Measurements from ENCODE around the gene SSBP1. TPM values are rescaled to one million over a fixed set of nuclear protein-coding genes. Genes with fewer than 3 reads are reported as not detected.

SSBP1 gene
- total RNA-seq, 6 donors from 2014 or later: 30.2 to 114 (median 66.8) TPM

DNA sequence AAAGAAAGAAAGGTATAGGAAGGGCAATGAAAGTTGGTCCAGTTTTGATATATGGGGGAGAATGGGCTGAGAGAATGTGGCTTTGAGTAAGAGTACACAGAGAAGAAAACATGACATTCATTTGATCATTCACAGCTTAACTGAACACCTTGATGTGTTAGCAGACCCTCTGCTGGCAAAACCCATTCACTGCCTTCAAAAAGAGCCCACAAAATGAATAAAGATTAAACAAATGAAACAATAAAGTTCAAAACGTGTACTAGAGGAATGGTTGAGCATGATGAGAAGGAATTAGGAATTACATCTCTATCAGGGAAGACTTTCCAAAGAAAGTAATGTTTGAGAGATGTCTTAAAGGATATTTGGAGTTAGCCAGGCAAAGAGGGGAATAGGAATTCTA, 27.9 kb upstream of the SSBP1 start:
- no peaks in the 10 kb centered on the region for H3K27me3 ChIP-seq
- H3K36me3 ChIP-seq: no peaks in the 10 kb centered on the region
- no peak overlapping the region for H3K4me3 ChIP-seq
- WGBS, 2 donors: 13 to 35% methylated on average over 1 of the region's 1 CpG
- no peaks in the 10 kb centered on the region for H3K9me3 ChIP-seq
- no peak for DNase-seq
- H3K4me1 ChIP-seq: no peaks in the 10 kb centered on the region
- ATAC-seq (ENCODE audit: low FRiP score in 2 of 2): no peak
- no peak overlapping the region for H3K27ac ChIP-seq
- TF ChIP-seq, protein P1, sequence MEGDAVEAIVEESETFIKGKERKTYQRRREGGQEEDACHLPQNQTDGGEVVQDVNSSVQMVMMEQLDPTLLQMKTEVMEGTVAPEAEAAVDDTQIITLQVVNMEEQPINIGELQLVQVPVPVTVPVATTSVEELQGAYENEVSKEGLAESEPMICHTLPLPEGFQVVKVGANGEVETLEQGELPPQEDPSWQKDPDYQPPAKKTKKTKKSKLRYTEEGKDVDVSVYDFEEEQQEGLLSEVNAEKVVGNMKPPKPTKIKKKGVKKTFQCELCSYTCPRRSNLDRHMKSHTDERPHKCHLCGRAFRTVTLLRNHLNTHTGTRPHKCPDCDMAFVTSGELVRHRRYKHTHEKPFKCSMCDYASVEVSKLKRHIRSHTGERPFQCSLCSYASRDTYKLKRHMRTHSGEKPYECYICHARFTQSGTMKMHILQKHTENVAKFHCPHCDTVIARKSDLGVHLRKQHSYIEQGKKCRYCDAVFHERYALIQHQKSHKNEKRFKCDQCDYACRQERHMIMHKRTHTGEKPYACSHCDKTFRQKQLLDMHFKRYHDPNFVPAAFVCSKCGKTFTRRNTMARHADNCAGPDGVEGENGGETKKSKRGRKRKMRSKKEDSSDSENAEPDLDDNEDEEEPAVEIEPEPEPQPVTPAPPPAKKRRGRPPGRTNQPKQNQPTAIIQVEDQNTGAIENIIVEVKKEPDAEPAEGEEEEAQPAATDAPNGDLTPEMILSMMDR (IDR thresholded peaks at IDR 0.05): no peak
- TF ChIP-seq POLR2AphosphoS5 (IDR thresholded peaks at IDR 0.05) (no peak), EP300 (IDR thresholded peaks at IDR 0.05) (no peak), POLR2A (IDR thresholded peaks at IDR 0.05) (no peak)

DNA sequence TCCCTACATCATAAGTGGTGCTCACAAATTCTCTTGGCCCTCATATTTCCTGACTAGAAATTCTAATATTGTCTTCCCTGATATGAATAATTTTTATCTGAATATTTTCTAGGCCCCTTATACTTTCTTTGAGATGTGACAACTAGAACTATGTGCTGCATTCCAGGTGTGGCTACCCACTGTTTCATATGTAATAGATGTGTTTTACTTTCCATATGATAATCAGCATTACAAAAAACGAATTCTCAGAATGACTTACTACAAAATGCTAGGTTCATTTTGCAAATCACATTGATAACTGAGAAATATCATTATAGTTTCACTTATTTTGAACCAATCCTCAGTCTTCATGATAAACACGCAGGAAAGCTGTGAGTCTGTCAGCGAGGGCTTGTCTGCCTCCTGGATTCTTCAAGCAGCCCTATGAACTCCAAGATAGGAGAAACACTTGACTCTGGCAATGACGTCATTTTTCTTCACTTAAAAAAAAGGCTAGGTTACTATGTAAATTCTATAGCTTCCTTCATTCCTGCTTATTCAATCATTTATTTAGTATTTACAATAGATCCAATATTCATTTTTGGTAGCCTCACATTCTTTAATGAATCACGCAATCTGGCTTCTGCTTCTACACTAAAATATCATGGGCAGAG, 25.4 kb upstream of the SSBP1 start:
- Histone ChIP-seq H3K4me3 (no peak overlapping the region), H3K36me3 (no peaks in the 10 kb centered on the region), H3K27me3 (no peaks in the 10 kb centered on the region), H3K27ac (no peak overlapping the region), H3K4me1 (no peaks in the 10 kb centered on the region), H3K9me3 (no peaks in the 10 kb centered on the region)
- TF ChIP-seq EP300 (IDR thresholded peaks at IDR 0.05) (no peak), POLR2A (IDR thresholded peaks at IDR 0.05) (no peak), POLR2AphosphoS5 (IDR thresholded peaks at IDR 0.05) (no peak)
- TF ChIP-seq, protein P1 (IDR thresholded peaks at IDR 0.05): no peak
- DNase-seq (no peak), ATAC-seq (ENCODE audit: low FRiP score in 2 of 2) (no peak)
- 84 to 88% methylated on average over 5 of the region's 5 CpGs for WGBS, 2 donors

DNA sequence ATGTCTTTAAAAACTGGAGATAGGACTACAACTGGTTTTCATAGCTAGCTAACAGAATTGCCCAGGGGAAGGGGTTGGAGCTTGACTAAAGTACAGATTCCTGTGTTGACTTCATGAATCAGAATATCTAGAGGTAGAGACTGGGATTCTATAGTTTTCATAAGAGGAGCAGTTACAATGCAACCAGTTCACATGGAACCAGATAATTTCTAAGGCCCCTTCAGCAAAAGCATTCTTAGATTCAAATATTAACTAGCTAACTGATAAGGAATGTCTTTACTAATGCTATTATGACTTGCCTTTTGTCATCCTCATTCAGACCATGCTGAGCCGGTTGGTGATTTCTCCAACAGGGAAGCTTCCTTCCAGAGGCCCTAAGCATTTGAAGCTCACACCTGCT, 24.3 kb upstream of the SSBP1 start:
- DNase-seq: no peak
- H3K27ac ChIP-seq: no peak overlapping the region
- TF ChIP-seq, protein P1 (IDR thresholded peaks at IDR 0.05): no peak
- no peak for TF ChIP-seq POLR2A (IDR thresholded peaks at IDR 0.05)
- TF ChIP-seq EP300 (IDR thresholded peaks at IDR 0.05): no peak
- no peak for TF ChIP-seq POLR2AphosphoS5 (IDR thresholded peaks at IDR 0.05)
- WGBS, 2 donors: 89 to 90% methylated on average over 1 of the region's 1 CpG
- no peak for ATAC-seq (ENCODE audit: low FRiP score in 2 of 2)
- H3K27me3 ChIP-seq: no peaks in the 10 kb centered on the region
- H3K36me3 ChIP-seq: no peaks in the 10 kb centered on the region
- no peaks in the 10 kb centered on the region for H3K9me3 ChIP-seq
- H3K4me3 ChIP-seq: no peak overlapping the region
- no peaks in the 10 kb centered on the region for H3K4me1 ChIP-seq

DNA sequence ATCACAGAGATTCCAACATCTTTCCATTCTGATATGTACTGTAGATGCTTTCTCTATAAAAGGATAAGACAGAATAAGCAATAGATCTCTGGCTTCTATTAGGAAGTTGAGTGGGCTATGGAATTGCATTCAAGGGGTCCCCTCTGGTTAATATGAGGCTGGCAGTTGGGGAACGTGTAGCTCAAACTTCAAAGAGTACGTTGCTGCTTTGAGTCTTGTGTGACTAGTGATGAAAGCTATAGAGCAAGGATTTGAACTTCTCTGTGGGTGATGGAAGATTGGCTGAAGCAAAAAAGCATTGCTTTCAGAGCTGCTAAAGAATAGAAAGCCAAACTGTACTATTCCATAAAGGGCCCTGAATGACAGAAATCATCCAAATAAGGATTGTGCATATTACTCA, 23.6 kb upstream of the SSBP1 start:
- 59 to 89% methylated on average over 2 of the region's 2 CpGs for WGBS, 2 donors
- Histone ChIP-seq H3K36me3 (no peaks in the 10 kb centered on the region), H3K4me3 (no peak overlapping the region), H3K9me3 (no peaks in the 10 kb centered on the region), H3K4me1 (no peaks in the 10 kb centered on the region), H3K27ac (no peak overlapping the region), H3K27me3 (no peaks in the 10 kb centered on the region)
- DNase-seq (no peak), ATAC-seq (ENCODE audit: low FRiP score in 2 of 2) (no peak)
- TF ChIP-seq POLR2A (IDR thresholded peaks at IDR 0.05): no peak
- no peak for TF ChIP-seq POLR2AphosphoS5 (IDR thresholded peaks at IDR 0.05)
- TF ChIP-seq EP300 (IDR thresholded peaks at IDR 0.05): no peak

DNA sequence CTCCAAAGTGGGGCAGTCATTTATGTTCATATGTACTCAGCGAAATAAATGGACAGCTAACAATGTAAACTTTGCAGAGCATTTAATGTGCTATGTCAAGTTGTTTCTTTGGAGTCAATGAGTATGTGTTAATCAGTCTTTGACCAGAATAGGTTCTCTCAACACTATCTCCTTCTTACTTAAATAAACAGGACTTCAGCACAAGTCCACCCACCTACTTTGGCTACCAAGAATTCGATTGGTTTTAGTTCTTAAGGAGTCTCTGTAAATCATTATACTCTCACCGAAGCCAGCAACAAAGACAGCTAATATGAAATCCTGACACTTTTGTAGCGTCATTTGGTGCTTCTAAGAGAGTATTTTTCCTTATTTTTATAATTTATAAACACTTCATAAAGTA, 23.1 kb upstream of the SSBP1 start:
- DNase-seq (no peak), ATAC-seq (ENCODE audit: low FRiP score in 2 of 2) (no peak)
- no peak for TF ChIP-seq EP300 (IDR thresholded peaks at IDR 0.05)
- Histone ChIP-seq H3K27ac (no peak overlapping the region), H3K27me3 (no peaks in the 10 kb centered on the region), H3K4me1 (no peaks in the 10 kb centered on the region), H3K9me3 (no peaks in the 10 kb centered on the region), H3K4me3 (no peak overlapping the region), H3K36me3 (no peaks in the 10 kb centered on the region)
- 44 to 70% methylated on average over 4 of the region's 4 CpGs for WGBS, 2 donors
